ENCODE measurements around the gene SERGEF.

The SERGEF gene

GRCh38 chr11:17769218-17769617, 243.6 kb downstream of the SERGEF start:
- DNase-seq (ENCODE audit: low spot score) = no peak

DNA sequence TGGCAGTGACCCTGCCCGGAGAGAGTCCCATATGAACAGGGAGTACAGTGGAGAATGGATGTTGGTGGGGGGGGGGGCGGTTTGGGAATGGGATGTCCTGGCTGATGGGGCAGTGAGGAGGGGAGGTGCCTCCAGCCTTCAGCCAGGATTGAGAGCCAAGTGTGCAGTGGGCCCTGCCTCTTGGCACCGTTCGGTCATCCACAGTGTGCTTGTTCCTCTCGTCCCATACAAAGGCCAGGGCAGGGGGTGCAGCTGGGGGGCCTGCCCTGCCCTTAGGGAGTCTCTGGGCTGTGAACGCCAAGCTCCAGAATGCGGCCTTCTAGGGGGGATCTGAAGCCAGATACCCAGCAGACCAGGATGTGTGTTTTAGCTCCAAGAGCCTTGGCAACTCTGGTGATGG, 244.3 kb downstream of the SERGEF start:
- no peak for DNase-seq (ENCODE audit: low spot score)

DNA sequence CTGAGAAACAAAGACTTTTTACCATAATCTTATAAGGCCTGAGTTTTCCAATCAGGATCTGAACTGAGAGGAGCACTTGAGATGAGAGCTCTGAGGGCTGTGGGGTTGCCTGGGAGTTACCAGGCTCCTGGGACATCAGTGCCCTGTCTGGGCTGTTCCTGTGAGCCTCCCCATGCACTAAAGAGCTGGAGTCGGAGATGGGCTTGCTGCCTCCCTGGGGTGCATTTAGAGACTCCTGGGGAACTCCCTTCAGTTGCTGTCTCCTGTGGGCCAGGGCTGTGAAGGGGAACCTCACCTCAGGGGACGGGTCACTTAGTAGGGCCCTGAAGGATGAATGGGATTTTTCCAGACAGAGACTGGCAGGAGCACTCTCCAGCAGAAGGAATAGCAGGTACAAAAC, 244.9 kb downstream of the SERGEF start:
- DNase-seq (ENCODE audit: low spot score) = no peak

DNA sequence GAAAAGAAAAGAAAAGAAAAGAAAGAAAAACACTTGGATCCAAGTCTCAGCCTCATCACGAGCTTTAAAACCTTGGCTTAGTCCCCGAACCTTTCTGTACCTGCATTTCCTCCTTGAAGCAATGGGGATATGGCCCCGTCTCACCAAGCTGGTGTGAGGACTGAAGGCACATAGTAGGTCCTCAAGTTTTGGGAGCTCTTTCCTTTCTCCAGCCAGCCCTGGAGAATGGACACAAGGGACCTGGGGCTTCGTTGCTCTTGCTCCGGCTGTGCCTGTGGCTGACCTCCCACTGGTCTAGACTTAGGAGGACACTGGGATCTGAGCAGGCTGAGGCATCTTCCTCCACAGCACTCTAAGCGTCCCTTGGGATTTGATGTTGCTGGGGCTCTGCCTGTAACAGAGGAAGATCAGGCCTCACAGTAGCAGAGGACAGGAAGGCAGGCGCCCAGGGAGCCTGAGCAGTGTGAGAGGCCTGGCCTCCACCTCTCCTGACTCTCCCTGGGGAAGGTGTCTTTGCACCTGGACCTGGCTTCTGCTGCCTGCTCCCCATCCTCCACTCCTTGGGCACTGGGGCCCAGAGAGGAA, 245.5 kb downstream of the SERGEF start:
- DNase-seq (ENCODE audit: low spot score) = no peak

- DNase-seq (ENCODE audit: low spot score) = no peak
These were observed 246.3 kb downstream of the SERGEF start for GRCh38 chr11:17766590-17766989.

DNA sequence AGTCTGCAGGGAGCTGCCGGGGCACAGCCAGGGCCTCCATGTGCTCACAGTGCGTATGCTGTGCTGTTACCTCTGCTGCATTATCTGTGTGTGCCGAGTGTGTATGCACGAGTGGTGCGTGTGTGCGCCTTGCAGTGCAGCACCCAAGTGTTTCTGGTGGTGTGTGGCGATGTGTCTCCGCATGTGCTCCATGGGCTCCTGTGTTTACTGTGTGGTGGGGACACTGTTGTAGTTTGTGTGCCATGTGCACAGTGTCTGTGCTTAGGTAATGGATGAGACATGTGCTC, 246.8 kb downstream of the SERGEF start:
- DNase-seq (ENCODE audit: low spot score) = no peak

GRCh38 chr11:17765356-17766072, 247.3 kb downstream of the SERGEF start:
- DNase-seq (ENCODE audit: low spot score) = no peak

- DNase-seq (ENCODE audit: low spot score) = no peak
These were observed 248.2 kb downstream of the SERGEF start for GRCh38 chr11:17764446-17765218.

DNA sequence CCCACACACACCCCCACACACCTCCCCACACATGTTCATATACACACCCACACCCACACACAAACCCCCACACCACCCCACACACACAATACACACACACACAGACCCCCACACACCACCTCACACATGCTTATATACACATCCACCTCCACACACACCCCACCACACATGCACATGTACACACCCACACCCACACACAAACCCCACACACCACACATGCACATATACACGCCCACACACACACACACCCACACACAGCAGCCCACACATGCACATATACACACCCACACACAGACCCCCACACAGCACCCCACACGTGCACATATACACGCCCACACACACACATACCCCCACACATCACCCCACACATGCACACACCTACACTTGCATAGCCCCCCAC, 249.1 kb downstream of the SERGEF start:
- no peak for DNase-seq (ENCODE audit: low spot score)

- no peak for DNase-seq (ENCODE audit: low spot score)
These were observed 249.6 kb downstream of the SERGEF start for GRCh38 chr11:17763244-17763643.

DNA sequence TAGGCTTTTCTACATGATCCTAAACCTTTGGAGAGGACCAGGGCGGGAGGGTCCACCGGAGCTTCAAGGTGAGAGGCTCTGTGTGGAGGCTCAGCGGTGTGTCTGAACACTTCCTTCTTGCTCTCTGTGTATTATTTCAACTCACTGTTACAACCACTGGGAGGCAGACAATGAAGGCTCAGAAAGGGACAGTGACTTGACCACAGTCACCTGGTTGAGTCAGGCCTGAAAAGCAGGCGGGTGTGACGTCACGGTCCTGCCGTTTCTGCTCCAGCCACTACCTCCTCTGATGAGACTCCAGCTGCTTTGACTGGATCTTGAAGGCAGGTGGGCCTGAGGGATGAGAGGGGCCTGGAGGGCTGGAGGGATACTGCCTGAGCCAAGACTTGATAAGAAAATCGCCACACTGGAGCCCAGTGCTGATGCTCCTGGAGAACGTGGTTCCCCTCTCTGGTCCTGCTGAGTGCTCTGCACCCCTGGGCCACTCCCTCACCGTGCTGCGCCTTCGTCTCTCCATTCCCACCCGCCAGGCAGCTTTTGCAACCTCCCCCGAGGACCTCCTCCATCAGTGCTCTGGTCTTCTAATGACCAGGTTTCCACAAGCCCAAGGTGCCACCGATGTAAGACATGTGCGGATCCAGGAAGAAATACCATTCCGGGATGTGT, 250.4 kb downstream of the SERGEF start:
- DNase-seq (ENCODE audit: low spot score) = no peak

DNA sequence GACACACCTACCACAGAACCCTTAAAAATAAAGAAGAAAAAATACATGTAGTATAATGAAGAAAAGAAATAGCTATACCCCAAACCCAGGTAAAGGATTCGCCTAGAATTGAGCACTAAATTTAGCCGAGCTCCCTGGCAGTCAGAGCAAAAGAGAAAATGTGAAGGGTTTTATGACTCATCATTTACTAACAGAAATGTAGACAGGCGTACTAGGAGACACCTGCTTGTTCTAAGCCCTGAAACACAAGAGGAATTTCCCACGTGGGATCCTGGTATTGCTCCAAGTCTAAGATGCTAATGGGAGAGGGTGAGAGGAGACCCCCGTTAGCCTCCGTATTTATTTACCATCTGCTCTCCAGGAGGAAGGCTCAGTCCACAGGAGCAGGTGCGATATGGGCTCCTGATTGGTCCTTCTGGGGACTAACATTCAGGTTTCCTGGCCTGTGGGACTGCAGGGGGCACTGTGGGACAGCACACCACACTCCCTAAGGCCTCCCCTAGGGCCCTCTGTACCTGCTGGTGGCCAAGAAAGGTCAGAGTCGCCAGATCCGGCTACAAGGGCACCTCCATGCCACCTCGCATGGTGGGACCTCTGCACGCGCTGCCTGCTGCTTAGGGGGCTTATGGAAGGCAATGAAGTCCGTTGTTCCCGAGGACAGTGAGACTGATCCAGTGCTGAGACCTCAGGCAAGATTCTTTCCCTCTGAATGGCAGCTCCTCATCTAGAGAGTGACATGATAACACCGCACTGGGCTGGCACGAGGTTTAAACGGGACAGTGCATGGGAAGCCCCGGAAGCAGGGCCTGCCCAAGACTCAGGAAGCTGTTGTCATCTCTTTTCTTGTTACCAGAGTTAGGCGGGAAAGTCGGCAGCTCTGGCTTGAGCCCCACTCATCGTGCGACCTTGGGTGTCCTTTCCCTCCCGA, 252.5 kb downstream of the SERGEF start:
- DNase-seq (ENCODE audit: low spot score) = peak; percentile 46

- no peak for DNase-seq (ENCODE audit: low spot score)
These were observed 257.0 kb downstream of the SERGEF start for GRCh38 chr11:17755891-17756290.

- DNase-seq (ENCODE audit: low spot score) = no peak
These were observed 259.2 kb downstream of the SERGEF start for GRCh38 chr11:17753641-17754040.

DNA sequence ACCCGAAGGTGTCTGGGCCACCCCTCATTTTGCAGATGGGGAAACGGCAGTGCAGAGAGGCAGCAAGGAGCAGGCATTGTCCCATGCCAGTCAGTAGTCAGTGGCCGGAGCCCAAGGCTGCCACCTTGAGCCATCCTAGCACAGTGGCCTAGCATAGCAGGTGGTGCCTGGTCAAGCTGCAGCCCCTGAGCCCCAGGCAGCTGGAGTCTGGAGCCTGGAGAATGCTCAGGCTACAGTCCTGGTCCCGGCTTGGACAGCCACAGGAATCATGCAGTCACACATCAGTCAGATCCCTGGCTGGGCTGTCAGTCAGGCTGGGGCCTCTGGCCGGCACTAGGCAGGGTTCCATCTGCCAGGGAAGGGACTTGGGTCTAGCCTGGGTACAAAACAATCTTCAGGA, 259.7 kb downstream of the SERGEF start:
- DNase-seq (ENCODE audit: low spot score) = no peak

GRCh38 chr11:17752144-17752543, 260.7 kb downstream of the SERGEF start:
- DNase-seq (ENCODE audit: low spot score) = no peak

DNA sequence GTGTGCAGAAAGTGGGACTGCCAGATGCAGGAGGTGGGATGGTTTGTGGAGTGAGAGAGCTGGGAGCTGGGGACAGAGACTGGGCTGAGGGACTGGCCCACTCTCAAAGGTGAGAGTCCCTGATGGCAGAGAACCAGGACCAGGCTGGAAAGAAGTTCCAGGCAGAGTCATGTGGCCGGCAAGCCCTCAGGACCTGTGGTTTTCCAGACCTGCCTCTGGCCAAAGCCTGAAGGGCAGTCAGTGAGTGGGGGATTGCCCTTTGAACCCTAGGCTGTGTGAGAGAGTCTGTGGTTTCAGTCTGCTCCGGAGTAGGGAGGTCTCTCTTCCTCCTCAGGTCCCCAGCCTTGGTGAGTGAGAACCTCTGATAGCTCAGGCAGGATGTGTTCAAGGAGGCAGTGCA, 261.3 kb downstream of the SERGEF start:
- no peak for DNase-seq (ENCODE audit: low spot score)

DNA sequence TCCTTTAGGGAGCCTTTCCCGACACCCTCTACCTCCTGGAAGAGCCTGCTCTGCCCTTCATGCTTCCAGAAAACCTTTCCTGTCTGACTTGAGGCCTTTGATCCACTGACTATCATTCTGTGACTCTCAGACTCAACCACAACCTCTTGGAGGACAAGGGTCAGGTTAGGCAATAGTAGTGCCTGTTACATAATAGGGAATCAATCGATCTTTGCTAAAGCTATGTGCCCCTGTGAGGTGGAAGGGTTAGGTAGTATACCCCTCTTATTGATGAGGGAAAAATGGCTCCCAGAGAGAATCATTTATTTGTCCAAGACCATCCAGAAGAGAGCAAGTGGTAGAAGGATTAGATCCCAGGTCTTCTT, 262.1 kb downstream of the SERGEF start:
- no peak for DNase-seq (ENCODE audit: low spot score)

- no peak for DNase-seq (ENCODE audit: low spot score)
These were observed 262.6 kb downstream of the SERGEF start for GRCh38 chr11:17750013-17750800.

GRCh38 chr11:17748761-17749721, 263.8 kb downstream of the SERGEF start:
- no peak for DNase-seq (ENCODE audit: low spot score)

Data from COLO829 (cell line).